Activated naive CD4-positive, alpha-beta T cell treated with anti-CD3 and anti-CD28 coated beads, Interleukin-2, amount 50 U/mL, for 16 hours (primary cell): ENCODE data around the gene CRYBB1.
"Not testable (repeated sequence)": the region's sequence is repeated elsewhere in the genome, so short reads cannot be mapped to it uniquely, and the experiment has no call there.

Experiments
- DNase-seq: peaks from one replicate; pipeline ENCODE4 v3.0.0-alpha.2; 2020

The CRYBB1 gene

DNA sequence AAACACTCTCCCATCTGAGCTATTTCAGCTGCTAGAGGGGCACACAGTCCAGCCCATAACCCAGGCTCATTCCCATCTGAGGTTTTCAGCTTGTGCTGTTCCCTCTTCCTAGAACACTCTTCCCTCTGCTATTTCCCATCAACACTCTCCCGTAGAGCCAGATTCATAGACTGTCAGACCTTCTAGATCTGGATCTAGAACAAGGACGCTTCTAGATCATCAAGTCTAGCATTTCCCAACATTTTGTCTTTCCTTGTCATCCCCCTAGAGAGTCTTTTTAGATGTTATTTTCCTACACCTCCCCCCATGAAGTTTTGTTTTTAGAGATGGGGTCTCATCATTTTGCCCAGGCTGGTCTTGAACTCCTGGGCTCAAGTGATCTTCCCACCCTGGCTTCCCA is 17.3 kb upstream of the CRYBB1 start:
- DNase-seq, result no peak

- DNase-seq, result no peak
Measured at GRCh38 chr22:26634189-26634588, 16.4 kb upstream of the CRYBB1 start.

- no peak for DNase-seq
Measured at GRCh38 chr22:26632422-26633155, 14.8 kb upstream of the CRYBB1 start.

GRCh38 chr22:26631282-26631681 is 13.5 kb upstream of the CRYBB1 start:
- no peak for DNase-seq

GRCh38 chr22:26629988-26630761 is 12.3 kb upstream of the CRYBB1 start:
- DNase-seq, result no peak

- DNase-seq, result no peak
Measured at GRCh38 chr22:26624803-26625202, 7.0 kb upstream of the CRYBB1 start.

DNA sequence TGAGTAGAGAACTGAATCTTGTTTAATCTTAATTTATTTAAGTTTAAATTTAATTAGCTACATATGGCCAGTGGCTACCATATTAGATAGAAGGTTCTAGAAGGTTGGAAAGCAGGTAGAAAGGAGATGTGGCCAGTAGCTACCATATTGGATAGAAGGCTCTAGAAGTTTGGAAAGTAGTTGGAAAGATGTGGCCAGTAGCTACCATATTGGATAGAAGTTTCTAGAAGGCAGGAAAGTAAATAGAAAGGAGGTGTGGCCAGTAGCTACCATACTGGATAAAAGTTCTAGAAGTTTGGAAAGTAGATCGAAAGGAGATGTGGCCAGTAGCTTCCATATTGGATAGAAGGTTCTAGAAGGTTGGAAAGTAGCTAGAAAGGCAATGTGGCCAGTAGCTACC is 6.2 kb upstream of the CRYBB1 start:
- no peak for DNase-seq

DNA sequence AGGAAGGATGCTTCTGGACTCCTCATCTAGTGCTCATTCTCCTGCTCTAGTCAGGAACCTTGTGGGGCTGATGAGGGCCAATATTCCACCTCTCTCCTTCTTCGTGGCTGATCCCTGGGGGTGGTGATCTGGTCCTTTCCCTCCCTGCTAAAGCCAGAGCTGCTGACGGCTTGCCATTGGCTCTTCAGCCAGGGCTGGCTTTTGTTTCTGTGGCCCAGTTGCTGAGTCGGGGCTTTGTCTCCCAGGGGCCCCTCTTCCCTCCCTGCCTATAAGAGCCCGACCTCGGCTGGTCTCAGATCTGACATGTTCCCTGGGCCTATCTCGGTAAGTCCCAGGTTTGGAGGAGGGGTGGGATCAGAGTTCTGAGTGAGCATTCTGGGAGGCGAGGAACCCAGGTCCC is 3.8 kb upstream of the CRYBB1 start, which contains the start of gene CRYBA4:
Gene CRYBA4 (plus strand): TSS at position 301 of the 400 bp plus-strand sequence. CDS start 634 bp downstream, outside the sequence.
- no peak for DNase-seq

- no peak for DNase-seq
Measured at GRCh38 chr22:26620197-26620596, 2.4 kb upstream of the CRYBB1 start.

DNA sequence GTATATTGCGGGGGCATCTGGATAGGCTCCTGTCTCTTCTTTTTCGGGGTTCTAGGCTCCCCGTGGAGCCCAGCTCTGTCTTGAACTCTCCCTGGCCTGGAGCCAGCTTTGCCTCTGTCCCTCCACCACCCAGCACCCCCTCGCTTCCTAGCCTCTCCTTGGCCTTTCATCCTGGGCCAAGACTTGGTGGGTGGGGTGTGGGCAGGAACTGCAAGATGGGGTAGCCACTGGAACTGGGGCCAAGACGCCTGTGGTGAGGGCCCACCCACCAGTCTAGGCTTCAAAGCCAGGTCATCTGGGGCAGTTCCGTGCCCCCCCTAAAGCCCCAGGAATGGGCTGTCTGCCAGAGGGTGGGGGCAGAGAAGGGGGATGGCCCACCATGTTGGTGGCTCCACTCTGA is 1.7 kb upstream of the CRYBB1 start:
- DNase-seq, result no peak

DNA sequence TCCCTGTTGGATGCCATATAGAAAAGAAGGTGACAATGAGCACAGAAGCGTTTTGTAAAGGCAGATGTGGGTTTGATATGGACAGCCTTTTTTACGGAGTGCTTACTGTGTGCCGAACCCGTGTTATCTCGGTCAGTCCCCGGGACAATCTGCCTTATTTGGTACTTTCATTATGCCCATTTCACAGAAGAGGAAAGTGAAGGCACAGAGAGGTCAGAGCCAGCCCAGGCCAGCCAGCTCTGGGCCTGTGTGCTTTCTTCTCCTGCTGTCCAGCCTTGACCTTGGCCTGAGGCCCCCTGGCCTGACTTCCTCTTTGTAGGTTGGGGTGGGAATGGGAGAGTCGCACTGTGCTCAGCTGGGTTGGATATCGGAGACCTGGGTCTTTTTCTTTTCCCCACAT is 628 bp upstream of the CRYBB1 start:
- no peak for DNase-seq

DNA sequence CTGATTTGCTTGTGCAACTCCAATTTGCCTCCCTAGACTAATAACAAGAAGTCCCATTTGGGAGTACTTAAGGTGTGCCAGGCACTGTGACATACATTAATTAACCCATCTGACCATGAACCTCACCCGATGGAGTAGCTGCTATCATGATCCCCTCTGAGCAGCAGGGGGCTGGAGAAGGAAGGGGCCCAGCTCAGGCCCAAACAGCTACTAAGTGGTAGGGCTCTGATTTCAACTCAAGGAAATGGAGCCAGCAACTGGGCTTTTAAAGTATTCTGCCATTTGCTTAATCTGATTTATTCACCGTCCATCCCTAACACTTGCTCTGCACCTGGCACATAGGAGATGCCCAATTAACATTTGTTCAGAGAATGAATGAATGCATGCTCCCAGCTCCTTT is 1.2 kb downstream of the CRYBB1 start:
- no peak for DNase-seq

DNA sequence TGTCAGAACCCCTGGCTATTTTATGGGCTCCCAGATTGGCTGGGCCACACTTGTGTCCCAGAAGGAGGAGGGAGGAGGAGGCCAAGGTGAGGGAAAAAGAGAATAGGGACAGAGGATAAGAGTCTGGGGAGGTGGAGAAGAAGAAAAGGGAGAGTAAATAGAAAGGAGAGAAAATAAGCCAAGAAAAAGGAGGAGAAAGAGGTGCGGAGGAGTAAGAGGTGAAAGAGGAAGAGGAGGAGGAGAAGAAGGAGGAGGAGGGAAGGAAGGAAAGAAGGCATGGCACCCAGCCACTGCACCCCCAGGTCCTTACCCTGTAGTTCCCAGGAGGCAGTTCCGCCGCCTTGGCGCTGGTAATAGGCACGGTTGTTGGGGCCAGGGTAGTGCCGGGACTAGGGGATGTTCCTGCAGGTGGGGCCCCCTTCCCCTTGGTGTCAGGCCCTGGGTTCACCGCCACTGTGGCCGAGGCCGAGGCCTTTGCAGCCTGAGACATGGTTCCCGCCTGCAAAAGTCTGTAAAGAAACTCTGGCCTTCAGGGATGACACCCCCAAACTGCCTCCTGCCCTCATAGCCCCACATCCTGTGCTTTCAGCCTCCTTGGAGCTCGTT is 1.9 kb downstream of the CRYBB1 start:
- DNase-seq, result no peak

DNA sequence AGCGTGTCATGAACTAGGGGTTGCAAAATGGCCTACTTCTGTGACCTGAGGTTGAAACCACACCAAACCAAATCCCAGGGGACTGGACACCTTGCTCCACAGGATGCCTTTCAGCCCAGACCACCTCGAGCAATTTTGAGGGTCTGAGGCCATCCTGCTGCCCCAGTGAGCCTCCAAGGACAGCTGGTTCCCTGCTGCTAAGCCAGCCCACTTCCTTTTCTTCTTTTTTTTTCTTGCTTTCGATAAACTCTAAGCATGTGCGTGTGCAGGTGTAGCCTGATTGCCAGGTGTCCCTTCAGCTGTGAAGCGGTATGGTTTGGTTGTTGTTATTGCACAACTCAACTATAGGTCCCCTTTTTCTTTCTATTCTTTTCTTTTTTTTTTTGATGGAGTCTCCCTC is 2.7 kb downstream of the CRYBB1 start:
- DNase-seq, result no peak

DNA sequence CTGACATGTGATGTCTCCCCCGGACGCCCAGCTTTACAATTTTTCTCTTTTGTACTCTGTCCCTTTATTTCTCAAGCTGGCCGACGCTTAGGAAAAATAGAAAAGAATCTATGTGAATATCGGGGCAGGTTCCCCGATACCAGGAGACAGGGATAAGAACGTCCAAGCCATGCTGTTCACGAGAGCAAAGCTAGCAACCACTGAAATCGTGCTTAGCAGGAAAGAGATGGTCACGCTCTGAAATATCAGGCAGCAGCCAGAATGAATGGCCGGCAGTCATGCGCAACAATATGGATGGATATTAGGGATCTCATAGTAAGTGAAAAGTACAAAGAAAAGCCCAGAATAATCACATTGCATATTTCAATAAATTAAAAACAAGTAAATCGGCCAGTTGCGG is 3.5 kb downstream of the CRYBB1 start:
- no peak for DNase-seq

GRCh38 chr22:26613753-26614152 is 4.1 kb downstream of the CRYBB1 start:
- DNase-seq, result not testable (repeated sequence)

DNA sequence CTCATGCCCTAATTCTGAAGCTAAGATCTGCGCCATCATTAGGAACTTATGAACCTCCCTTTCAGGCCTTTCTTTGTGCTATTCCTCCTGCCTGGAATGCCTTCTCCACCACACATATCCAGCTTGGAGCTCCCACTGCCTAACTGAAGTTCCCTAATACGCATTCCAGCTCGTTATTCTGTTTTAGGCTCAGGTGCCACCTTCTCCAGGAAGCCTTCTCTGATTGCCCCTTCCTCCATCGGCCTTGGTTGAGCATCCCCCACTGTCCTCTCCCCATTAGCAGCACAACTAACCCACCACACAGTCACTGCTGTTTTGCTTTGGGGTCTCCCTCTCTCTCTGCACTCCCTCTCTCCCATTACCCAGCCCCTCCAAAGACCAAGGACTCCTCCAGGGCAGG is 5.2 kb downstream of the CRYBB1 start:
- no peak for DNase-seq

DNA sequence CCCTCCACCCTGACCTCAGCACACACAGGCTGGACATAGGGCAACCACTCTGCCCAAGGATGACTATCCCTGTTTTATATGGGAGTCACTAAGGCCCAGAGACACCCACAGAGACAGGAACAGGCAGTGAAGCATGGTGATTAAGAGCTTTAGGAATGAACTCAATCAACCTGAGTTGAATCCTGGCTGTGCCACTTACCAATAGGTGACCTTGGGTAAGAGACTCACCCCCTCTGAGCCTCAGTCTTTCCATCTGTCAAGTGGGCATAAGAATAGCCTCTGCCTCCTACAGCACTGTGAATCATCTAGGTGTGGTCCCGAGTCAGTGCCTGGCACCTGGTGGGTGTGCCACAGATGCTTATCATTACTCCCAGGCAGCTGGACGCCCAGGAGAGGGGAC is 6.8 kb downstream of the CRYBB1 start:
- DNase-seq, result no peak

- DNase-seq, result no peak
Measured at GRCh38 chr22:26610072-26610958, 7.5 kb downstream of the CRYBB1 start.

DNA sequence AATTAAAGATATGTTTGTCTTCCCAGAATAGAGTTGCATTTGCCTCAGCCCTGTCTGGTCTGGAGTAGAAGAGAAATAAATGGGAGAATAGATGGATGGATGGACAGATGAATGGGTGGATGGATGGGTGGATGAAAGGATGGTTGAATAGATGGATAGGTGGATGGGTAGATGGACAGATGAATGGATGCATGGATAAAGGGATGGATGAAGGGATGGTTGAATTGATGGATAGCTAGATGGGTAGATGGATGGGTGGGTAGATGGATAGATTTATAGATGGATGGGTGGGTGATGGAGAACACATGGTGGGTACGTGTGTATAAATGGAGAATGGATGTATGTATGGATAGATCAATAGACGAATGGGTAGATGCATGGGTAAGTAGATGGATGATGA is 8.5 kb downstream of the CRYBB1 start:
- no peak for DNase-seq

- DNase-seq, result no peak
Measured at GRCh38 chr22:26608129-26608528, 9.7 kb downstream of the CRYBB1 start.

- DNase-seq, result no peak
Measured at GRCh38 chr22:26606611-26607010, 11.2 kb downstream of the CRYBB1 start.

- DNase-seq, result no peak
Measured at GRCh38 chr22:26604368-26604767, 13.5 kb downstream of the CRYBB1 start.
